SK-N-SH (cell line): ENCODE data around the gene HTR2B. TPM values are rescaled to one million over a fixed set of nuclear protein-coding genes. Genes with fewer than 3 reads are reported as not detected.
"Not testable (repeated sequence)": the region's sequence is repeated elsewhere in the genome, so short reads cannot be mapped to it uniquely, and the experiment has no call there.

Experiments
- CTCF ChIA-PET: fragments of 300-600, 350-600 bp; formaldehyde crosslinking; extraction: SDS; loops from one replicate; lab custom pipeline; 2021; lab: Yijun Ruan, JAX
- POLR2A ChIA-PET: fragments of 350-600 bp; sonication (Branson Sonifier 250); formaldehyde crosslinking; extraction: SDS; loops from one replicate; lab custom pipeline; 2020; ENCODE audit warnings: antibody characterized with exemption, inconsistent platforms; lab: Yijun Ruan, JAX
- DNase-seq: peaks from one replicate; pipeline ENCODE4 v3.0.0; 2012
- H2AFZ ChIP-seq: fragments of 200-600 bp; sonication (generic); 2 replicates; pipeline ENCODE4 v1.8.1; 2016; ENCODE audit warnings: antibody characterized with exemption, mild to moderate bottlenecking, low read depth
- H3F3A ChIP-seq: fragments of 200-600 bp; sonication (generic); replicated peaks from 2 replicates; pipeline ENCODE3; 2016; ENCODE audit warnings: antibody characterized with exemption, mild to moderate bottlenecking; ENCODE audit not compliant: insufficient read depth
- H3K27ac ChIP-seq, 2 experiments: fragments of 200-500 bp in 1 of 2; fragments of 200-600 bp in 1 of 2; sonication (Bioruptor generic) in 1 of 2; sonication (generic), shearing (Covaris generic) in 1 of 2; 2 replicates each; pipeline versions ENCODE4 v1.5.1 to v1.6.1; 2014 to 2016; ENCODE audit warnings: low read depth in 2 of 2, inconsistent platforms in 1 of 2, low read length in 1 of 2, mild to moderate bottlenecking in 1 of 2, mixed read lengths in 1 of 2
- H3K27me3 ChIP-seq: fragments of 200-600 bp; sonication (generic), shearing (Covaris generic); 2 replicates; pipeline ENCODE4 v1.6.1; 2016; ENCODE audit warnings: mixed run types; ENCODE audit not compliant: insufficient read depth
- H3K36me3 ChIP-seq, 2 experiments: fragments of 200-500 bp in 1 of 2; fragments of 200-600 bp in 1 of 2; sonication (Bioruptor generic) in 1 of 2; sonication (generic) in 1 of 2; replicated peaks in 1 of 2; 2 replicates each; pipeline versions ENCODE3 to v1.5.1; 2014 to 2016; ENCODE audit warnings: low read length in 1 of 2, mild to moderate bottlenecking in 1 of 2; ENCODE audit not compliant: insufficient read depth in 2 of 2, control insufficient read depth in 1 of 2
- H3K4me1 ChIP-seq, 2 experiments: fragments of 200-500 bp in 1 of 2; fragments of 200-600 bp in 1 of 2; sonication (Bioruptor generic) in 1 of 2; sonication (generic), shearing (Covaris generic) in 1 of 2; 2 replicates each; pipeline versions ENCODE4 v1.5.1 to v1.6.1; 2014 to 2016; ENCODE audit warnings: low read depth in 1 of 2, low read length in 1 of 2, mixed run types in 1 of 2; ENCODE audit not compliant: insufficient read depth in 2 of 2, control insufficient read depth in 1 of 2
- H3K4me2 ChIP-seq: fragments of 200-600 bp; sonication (generic), shearing (Covaris generic); 2 replicates; pipeline ENCODE4 v1.6.1; 2017; ENCODE audit warnings: mixed run types
- H3K4me3 ChIP-seq, 2 experiments: fragments of 200-500 bp in 1 of 2; fragments of 200-600 bp in 1 of 2; sonication (Bioruptor generic) in 1 of 2; sonication (generic), shearing (Covaris generic) in 1 of 2; 2 replicates each; pipeline versions ENCODE4 v1.5.1 to v1.8.1; 2014 to 2016; ENCODE audit warnings: low read depth in 2 of 2, inconsistent platforms in 1 of 2, low read length in 1 of 2, mild to moderate bottlenecking in 1 of 2, mixed read lengths in 1 of 2, moderate library complexity in 1 of 2
- H3K79me2 ChIP-seq: fragments of 200-600 bp; sonication (generic); 2 replicates; pipeline ENCODE4 v1.8.1; 2017; ENCODE audit warnings: mild to moderate bottlenecking; ENCODE audit not compliant: insufficient read depth
- H3K9ac ChIP-seq: fragments of 200-600 bp; sonication (generic); 2 replicates; pipeline ENCODE4 v1.6.1; 2017; ENCODE audit warnings: mixed run types
- H3K9me2 ChIP-seq: fragments of 200-600 bp; sonication (generic); 2 replicates; pipeline ENCODE4 v1.6.1; 2017; ENCODE audit warnings: mixed run types
- H3K9me3 ChIP-seq: fragments of 200-600 bp; sonication (generic); 2 replicates; pipeline ENCODE4 v1.6.1; 2017; ENCODE audit warnings: mixed run types, mild to moderate bottlenecking, moderate library complexity
- H4K20me1 ChIP-seq: fragments of 200-600 bp; sonication (generic); 2 replicates; pipeline ENCODE4 v1.6.1; 2017; ENCODE audit warnings: mild to moderate bottlenecking, mixed run types; ENCODE audit not compliant: insufficient read depth
- CTCF ChIP-seq: fragments of 200-600 bp; sonication (generic); IDR thresholded peaks from 2 replicates; pipeline ENCODE4 v1.6.1; 2017; ENCODE audit warnings: antibody characterized with exemption, mild to moderate bottlenecking, moderate library complexity
- FOSL2 ChIP-seq: IDR thresholded peaks from 2 replicates; pipeline ENCODE4 v1.4.0; 2012; ENCODE audit warnings: low read depth, mild to moderate bottlenecking, moderate library complexity, borderline replicate concordance
- NRF1 ChIP-seq: IDR thresholded peaks from 2 replicates; pipeline ENCODE4 v1.6.1; 2012; ENCODE audit warnings: low read depth, mild to moderate bottlenecking, low read length
- RFX5 ChIP-seq: IDR thresholded peaks from 2 replicates; pipeline ENCODE4 v1.6.1; 2012; ENCODE audit warnings: mild to moderate bottlenecking, improper control_type of control experiment, low read length
- TCF12 ChIP-seq: IDR thresholded peaks from 2 replicates; pipeline ENCODE4 v1.4.0; 2012
- TEAD4 ChIP-seq: IDR thresholded peaks from 2 replicates; pipeline ENCODE4 v1.4.0; 2012; ENCODE audit warnings: mild to moderate bottlenecking, borderline replicate concordance; ENCODE audit not compliant: insufficient read depth
- USF2 ChIP-seq: fragments of 150-350 bp; IDR thresholded peaks from 2 replicates; pipeline ENCODE4 v1.6.1; 2017; ENCODE audit warnings: antibody characterized with exemption, low read length, low read depth, borderline replicate concordance
- YY1 ChIP-seq: IDR thresholded peaks from 2 replicates; pipeline ENCODE4 v1.4.0; 2012; ENCODE audit warnings: low read depth, mild to moderate bottlenecking
- WGBS: methylation state at CpG from one replicate; pipeline ENCODE4 v1.1.6; 2017; ENCODE audit warnings: low lambda C conversion rate; 5-methylcytosine and 5-hydroxymethylcytosine counted together
- polyA plus RNA-seq, 3 experiments: library from polyadenylated mRNA; depleted of rRNA; stranded (reverse); fragments of >200 nt; gene quantifications; 2 replicates each; pipeline ENCODE4 v1.2.3, GENCODE V29; 2012

HTR2B gene
- polyA plus RNA-seq, 1 of the 3 experiments (the other 2 are of a cell fraction), result 0.25 TPM

- no peak for DNase-seq
- no peaks in the 10 kb centered on the region for H3K27me3 ChIP-seq
- ChIA-PET POLR2A (interaction anchor here (0.6 kb wide), 1 partner anchor 114 kb away, joined by 3 read pairs; no protein-coding TSS in a partner anchor), CTCF (interaction anchor here (4.1 to 8.2 kb wide), 2 partner anchors 94 to 311 kb away, joined by 37 to 162 read pairs; partner anchors contain the start of gene ARMC9)
- 96% methylated on average over 4 of the region's 4 CpGs for WGBS
- no peak overlapping the region for H3K4me3 ChIP-seq
- H4K20me1 ChIP-seq, result no peaks in the 10 kb centered on the region
- TF ChIP-seq USF2 (no peak), TEAD4 (no peak), NRF1 (no peak), YY1 (no peak), TCF12 (no peak), CTCF (no peak), FOSL2 (no peak)
- H2AFZ ChIP-seq, result no peak overlapping the region
- no peaks in the 10 kb centered on the region for H3K9me2 ChIP-seq
- H3K4me2 ChIP-seq, result no peak overlapping the region
- H3K4me1 ChIP-seq, result peaks cover 0 to 4% of the 10 kb centered on the region in 2 experiments; a peak in 2 of 4 replicates
- H3K9ac ChIP-seq, result no peak overlapping the region
- peaks cover 13% of the 10 kb centered on the region; the same call in 1 of the 2 replicates for H3K79me2 ChIP-seq
- peaks cover 25% of the 10 kb centered on the region for H3F3A ChIP-seq
- no peak overlapping the region for H3K27ac ChIP-seq
- H3K36me3 ChIP-seq, result peaks cover 25 to 54% of the 10 kb centered on the region in 2 experiments
- H3K9me3 ChIP-seq, result no peaks in the 10 kb centered on the region
Measured at GRCh38 chr2:231100990-231101389, 23.9 kb downstream of the HTR2B start.

- H2AFZ ChIP-seq, DNase-seq, H3K4me1 ChIP-seq, H3K4me2 ChIP-seq, H3K9ac ChIP-seq, H3K27me3 ChIP-seq, H3K9me3 ChIP-seq, H3K9me2 ChIP-seq, H4K20me1 ChIP-seq, POLR2A ChIA-PET, H3K79me2 ChIP-seq, H3K4me3 ChIP-seq, H3K27ac ChIP-seq: not testable (repeated sequence)
- CTCF ChIA-PET, result interaction anchor here (8.2 kb wide), 1 partner anchor 95 kb away, joined by 162 read pairs; the partner anchor contains the start of gene ARMC9
- WGBS, result 77% methylated on average over 2 of the region's 2 CpGs
- Histone ChIP-seq H3K36me3 (peaks cover 28 to 53% of the 10 kb centered on the region in 2 experiments), H3F3A (peaks cover 25% of the 10 kb centered on the region)
Measured at GRCh38 chr2:231100321-231100720, 24.5 kb downstream of the HTR2B start.

- WGBS, result 94% methylated on average over 8 of the region's 8 CpGs
- H3K9ac ChIP-seq, result no peak overlapping the region
- H3K36me3 ChIP-seq, result peaks cover 32 to 55% of the 10 kb centered on the region in 2 experiments
- no peaks in the 10 kb centered on the region for H4K20me1 ChIP-seq
- no peaks in the 10 kb centered on the region for H3K9me2 ChIP-seq
- ChIA-PET POLR2A (no interaction called here), CTCF (no interaction called here)
- H3F3A ChIP-seq, result peaks cover 25% of the 10 kb centered on the region
- no peaks in the 10 kb centered on the region for H3K27me3 ChIP-seq
- no peak overlapping the region; a peak in 1 of 4 replicates for H3K4me3 ChIP-seq
- H3K4me1 ChIP-seq, result peaks cover 0 to 4% of the 10 kb centered on the region in 2 experiments; a peak in 2 of 4 replicates
- TF ChIP-seq USF2 (no peak), RFX5 (no peak)
- H3K79me2 ChIP-seq, result peaks cover 5% of the 10 kb centered on the region; the same call in 1 of the 2 replicates
- H2AFZ ChIP-seq, result no peak overlapping the region
- no peak overlapping the region for H3K4me2 ChIP-seq
- no peak overlapping the region for H3K27ac ChIP-seq
- no peak for DNase-seq
- no peaks in the 10 kb centered on the region for H3K9me3 ChIP-seq
Measured at GRCh38 chr2:231099918-231100317, 24.9 kb downstream of the HTR2B start.
